Hepatocyte (in vitro differentiated cells): ENCODE data around the gene ASXL2. TPM values are rescaled to one million over a fixed set of nuclear protein-coding genes. Genes with fewer than 3 reads are reported as not detected.

Experiments used
- DNase-seq: peaks from one replicate; pipeline ENCODE4 v3.0.0-alpha.2; 2016; ENCODE audit warnings: low spot score
- H2AFZ ChIP-seq: fragments of 200-600 bp; sonication (generic); 2 replicates; pipeline ENCODE4 v1.6.0; 2016; ENCODE audit warnings: antibody characterized with exemption, mild to moderate bottlenecking
- H3K27ac ChIP-seq: fragments of 200-600 bp; sonication (generic); 2 replicates; pipeline ENCODE4 v1.5.1; 2016; ENCODE audit warnings: mild to moderate bottlenecking
- H3K27me3 ChIP-seq: fragments of 200-600 bp; sonication (generic); 2 replicates; pipeline ENCODE4 v1.6.1; 2016
- H3K36me3 ChIP-seq: fragments of 200-600 bp; sonication (generic); replicated peaks from 2 replicates; pipeline ENCODE4 v1.5.1; 2016; ENCODE audit warnings: low read depth; ENCODE audit not compliant: insufficient read depth
- H3K4me1 ChIP-seq: fragments of 200-600 bp; sonication (generic); 2 replicates; pipeline ENCODE4 v1.5.1; 2016; ENCODE audit warnings: mild to moderate bottlenecking, moderate library complexity; ENCODE audit not compliant: insufficient read depth
- H3K4me2 ChIP-seq: fragments of 200-600 bp; sonication (generic); 2 replicates; pipeline ENCODE4 v1.6.0; 2016
- H3K4me3 ChIP-seq: fragments of 200-600 bp; sonication (generic); 2 replicates; pipeline ENCODE4 v1.5.1; 2016; ENCODE audit warnings: mild to moderate bottlenecking
- H3K79me2 ChIP-seq: fragments of 200-600 bp; sonication (generic); 2 replicates; pipeline ENCODE4 v1.6.0; 2017; ENCODE audit warnings: mild to moderate bottlenecking
- H3K9me2 ChIP-seq: fragments of 200-600 bp; sonication (generic); replicated peaks from 2 replicates; pipeline ENCODE4 v1.6.0; 2017; ENCODE audit warnings: mild to moderate bottlenecking; ENCODE audit not compliant: insufficient read depth
- H3K9me3 ChIP-seq: fragments of 200-600 bp; sonication (generic); 2 replicates; pipeline ENCODE4 v1.5.1; 2016; ENCODE audit warnings: low read depth, mild to moderate bottlenecking
- H4K20me1 ChIP-seq: fragments of 200-600 bp; sonication (generic); 2 replicates; pipeline ENCODE4 v1.6.0; 2016; ENCODE audit warnings: mild to moderate bottlenecking; ENCODE audit not compliant: insufficient read depth, poor library complexity, severe bottlenecking
- EZH2 ChIP-seq: fragments of 200-600 bp; sonication (generic); IDR thresholded peaks from 2 replicates; pipeline ENCODE4 v1.6.1; 2016; ENCODE audit warnings: antibody characterized with exemption, mild to moderate bottlenecking, borderline replicate concordance
- EZH2phosphoT487 ChIP-seq: fragments of 200-600 bp; sonication (generic); IDR thresholded peaks from one replicate; pipeline ENCODE4 v1.6.1; 2018; ENCODE audit warnings: antibody characterized with exemption, mild to moderate bottlenecking, low read depth, moderate library complexity; ENCODE audit not compliant: unreplicated experiment, severe bottlenecking
- WGBS: methylation state at CpG from one replicate; pipeline ENCODE4 v1.1.6; 2016; ENCODE audit warnings: low lambda C conversion rate; ENCODE audit errors: missing lambda C conversion rate; 5-methylcytosine and 5-hydroxymethylcytosine counted together
- polyA plus RNA-seq: library from polyadenylated mRNA; unstranded; fragments of >200 nt; fragmentation: Nextera tagmentation; extraction: Ambion mirVana; gene quantifications from 2 replicates; pipeline ENCODE4 v1.2.1, GENCODE V29; 2016
- total RNA-seq: library from RNA; depleted of rRNA; stranded (reverse); fragments of >200 nt; gene quantifications from 2 replicates; pipeline ENCODE4 v1.2.3, GENCODE V29; 2014
- TF ChIP-seq, protein P1 (sequence below): fragments of 200-600 bp; sonication (generic); IDR thresholded peaks from 2 replicates; pipeline ENCODE4 v1.5.1; 2016; ENCODE audit warnings: antibody characterized with exemption, mild to moderate bottlenecking; ENCODE audit not compliant: poor library complexity

The ASXL2 gene
- total and polyA plus RNA-seq, 2 experiments from 2014 or later: 4.3 to 13.3 TPM

- H3K27ac ChIP-seq: no peak overlapping the region
- no peak overlapping the region for H2AFZ ChIP-seq
- no peaks in the 10 kb centered on the region for H3K27me3 ChIP-seq
- H3K4me2 ChIP-seq: no peak overlapping the region
- no peaks in the 10 kb centered on the region for H3K36me3 ChIP-seq
- H3K9me3 ChIP-seq: no peaks in the 10 kb centered on the region
- no peaks in the 10 kb centered on the region for H3K4me1 ChIP-seq
- no peaks in the 10 kb centered on the region for H3K9me2 ChIP-seq
- H3K4me3 ChIP-seq: no peak overlapping the region
- DNase-seq: peak; percentile 8
- no peaks in the 10 kb centered on the region for H4K20me1 ChIP-seq
- WGBS: 50% methylated on average over 2 of the region's 2 CpGs
- peaks cover 2% of the 10 kb centered on the region for H3K79me2 ChIP-seq
- TF ChIP-seq EZH2phosphoT487: no peak
- TF ChIP-seq, protein P1, sequence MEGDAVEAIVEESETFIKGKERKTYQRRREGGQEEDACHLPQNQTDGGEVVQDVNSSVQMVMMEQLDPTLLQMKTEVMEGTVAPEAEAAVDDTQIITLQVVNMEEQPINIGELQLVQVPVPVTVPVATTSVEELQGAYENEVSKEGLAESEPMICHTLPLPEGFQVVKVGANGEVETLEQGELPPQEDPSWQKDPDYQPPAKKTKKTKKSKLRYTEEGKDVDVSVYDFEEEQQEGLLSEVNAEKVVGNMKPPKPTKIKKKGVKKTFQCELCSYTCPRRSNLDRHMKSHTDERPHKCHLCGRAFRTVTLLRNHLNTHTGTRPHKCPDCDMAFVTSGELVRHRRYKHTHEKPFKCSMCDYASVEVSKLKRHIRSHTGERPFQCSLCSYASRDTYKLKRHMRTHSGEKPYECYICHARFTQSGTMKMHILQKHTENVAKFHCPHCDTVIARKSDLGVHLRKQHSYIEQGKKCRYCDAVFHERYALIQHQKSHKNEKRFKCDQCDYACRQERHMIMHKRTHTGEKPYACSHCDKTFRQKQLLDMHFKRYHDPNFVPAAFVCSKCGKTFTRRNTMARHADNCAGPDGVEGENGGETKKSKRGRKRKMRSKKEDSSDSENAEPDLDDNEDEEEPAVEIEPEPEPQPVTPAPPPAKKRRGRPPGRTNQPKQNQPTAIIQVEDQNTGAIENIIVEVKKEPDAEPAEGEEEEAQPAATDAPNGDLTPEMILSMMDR: no peak
- TF ChIP-seq EZH2: no peak
Observed at GRCh38 chr2:25787020-25787419, 91.3 kb downstream of the ASXL2 start.

DNA sequence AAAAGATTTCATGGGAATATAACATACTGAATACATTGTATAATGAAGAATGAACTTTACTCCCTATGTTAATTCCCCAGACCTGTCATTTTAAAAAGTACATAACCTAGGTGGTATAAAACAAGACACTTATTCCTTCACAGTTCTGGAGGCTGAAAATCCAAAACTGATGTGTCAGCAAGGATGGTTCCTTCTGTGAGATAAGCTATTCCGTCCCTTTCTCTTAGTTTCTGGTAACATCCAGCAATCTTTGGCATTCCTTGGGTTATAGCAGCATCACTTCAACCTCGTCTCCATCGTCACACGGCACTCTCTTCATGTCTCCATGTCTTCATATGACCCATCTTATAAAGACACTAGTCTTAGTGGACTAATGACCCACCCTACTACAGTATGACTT lies 93.9 kb downstream of the ASXL2 start:
- H3K4me3 ChIP-seq: no peak overlapping the region
- no peak overlapping the region for H2AFZ ChIP-seq
- no peaks in the 10 kb centered on the region for H3K36me3 ChIP-seq
- no peaks in the 10 kb centered on the region for H3K27me3 ChIP-seq
- DNase-seq: no peak
- 93% methylated on average over 4 of the region's 4 CpGs for WGBS
- H3K9me2 ChIP-seq: no peaks in the 10 kb centered on the region
- H3K27ac ChIP-seq: no peak overlapping the region
- TF ChIP-seq EZH2phosphoT487: no peak
- H3K9me3 ChIP-seq: no peaks in the 10 kb centered on the region
- no peaks in the 10 kb centered on the region for H3K4me1 ChIP-seq
- H4K20me1 ChIP-seq: no peaks in the 10 kb centered on the region
- H3K79me2 ChIP-seq: no peaks in the 10 kb centered on the region
- no peak overlapping the region for H3K4me2 ChIP-seq

- no peak overlapping the region for H2AFZ ChIP-seq
- H3K4me2 ChIP-seq: no peak overlapping the region
- H4K20me1 ChIP-seq: no peaks in the 10 kb centered on the region
- no peak overlapping the region for H3K27ac ChIP-seq
- H3K9me2 ChIP-seq: no peaks in the 10 kb centered on the region
- H3K9me3 ChIP-seq: no peaks in the 10 kb centered on the region
- no peaks in the 10 kb centered on the region for H3K27me3 ChIP-seq
- TF ChIP-seq, protein P1: no peak
- no peak for TF ChIP-seq EZH2
- no peak for TF ChIP-seq EZH2phosphoT487
- H3K79me2 ChIP-seq: no peaks in the 10 kb centered on the region
- H3K4me1 ChIP-seq: no peaks in the 10 kb centered on the region
- WGBS: over 99% methylated on average over 5 of the region's 5 CpGs
- DNase-seq: no peak
- H3K4me3 ChIP-seq: no peak overlapping the region
- no peaks in the 10 kb centered on the region for H3K36me3 ChIP-seq
Observed at GRCh38 chr2:25777077-25777476, 101.2 kb downstream of the ASXL2 start.

DNA sequence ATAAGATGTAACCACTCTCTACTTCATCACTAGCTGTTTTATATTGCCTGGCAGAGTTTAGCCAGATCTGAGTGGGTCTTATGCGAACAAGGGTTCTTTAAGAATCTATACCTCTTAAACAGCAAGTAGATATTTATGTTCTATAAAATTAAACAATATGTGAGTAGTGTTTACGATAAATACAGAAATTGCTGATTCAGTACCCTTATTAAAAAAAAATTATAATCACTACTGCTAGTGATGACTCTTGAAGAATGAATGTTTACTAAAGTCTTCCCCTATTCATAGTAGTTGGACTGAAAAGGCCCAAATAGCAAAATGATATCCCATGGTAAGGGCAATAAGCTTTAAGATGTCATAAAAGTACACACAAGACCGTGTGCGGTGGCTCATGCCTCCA lies 106.2 kb downstream of the ASXL2 start:
- Histone ChIP-seq H3K4me3 (no peak overlapping the region), H3K36me3 (no peaks in the 10 kb centered on the region), H3K4me2 (no peak overlapping the region), H2AFZ (no peak overlapping the region), H3K9me2 (no peaks in the 10 kb centered on the region), H3K4me1 (no peaks in the 10 kb centered on the region), H3K27me3 (no peaks in the 10 kb centered on the region), H3K27ac (no peak overlapping the region), H3K9me3 (no peaks in the 10 kb centered on the region), H4K20me1 (no peaks in the 10 kb centered on the region), H3K79me2 (no peaks in the 10 kb centered on the region)
- DNase-seq: no peak
- TF ChIP-seq, protein P1: no peak
- TF ChIP-seq EZH2 (no peak), EZH2phosphoT487 (no peak)
- WGBS: 95% methylated on average over 4 of the region's 4 CpGs
